Activated CD8-positive, alpha-beta memory T cell treated with anti-CD3 and anti-CD28 coated beads for 4 hours (primary cell): ENCODE measurements around the gene MYL5.
"Not testable (repeated sequence)": the region's sequence is repeated elsewhere in the genome, so short reads cannot be mapped to it uniquely, and the experiment has no call there.

Experiments used
- DNase-seq, 2 donors: peaks; one replicate each; pipeline ENCODE4 v3.0.0-alpha.2; 2020; ENCODE audit warnings: low read depth in 2 of 2

The MYL5 gene

DNA sequence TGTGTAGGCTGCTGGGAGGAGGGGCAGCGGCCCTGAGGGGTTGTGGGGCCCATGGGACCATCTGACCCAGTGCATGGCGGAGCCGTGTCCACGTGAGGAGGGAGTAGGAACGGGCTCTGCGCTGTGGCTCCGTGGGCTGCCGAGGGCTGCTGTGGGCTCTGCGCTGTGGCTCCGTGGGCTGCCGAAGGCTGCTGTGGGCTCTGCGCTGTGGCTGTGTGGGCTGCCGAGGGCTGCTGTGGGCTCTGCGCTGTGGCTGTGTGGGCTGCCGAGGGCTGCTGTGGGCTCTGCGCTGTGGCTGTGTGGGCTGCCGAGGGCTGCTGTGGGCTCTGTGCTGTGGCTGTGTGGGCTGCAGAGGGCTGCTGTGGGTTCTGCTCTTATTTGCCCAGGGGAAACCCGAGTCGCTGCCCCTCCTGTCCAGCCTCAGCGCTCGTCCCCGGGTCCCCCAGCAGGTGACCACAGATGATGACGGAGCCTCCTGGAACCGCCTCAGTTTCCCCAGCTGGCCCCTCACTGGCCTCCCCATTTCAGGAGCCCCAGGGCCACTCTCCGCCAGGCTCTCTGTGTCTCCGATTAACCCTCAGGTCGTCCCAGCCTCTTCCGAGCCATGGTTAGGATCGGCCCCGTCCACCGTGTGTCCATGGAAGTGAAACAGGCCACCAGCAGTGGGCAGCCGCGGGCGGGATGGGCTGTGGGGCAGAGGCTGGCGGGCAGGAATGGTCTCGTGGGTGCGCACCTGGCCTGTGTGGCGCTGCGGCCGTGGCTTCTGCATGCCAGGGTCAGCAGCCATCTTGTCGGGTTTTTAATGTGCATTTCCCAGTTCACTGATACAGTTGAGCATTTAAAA lies 51.3 kb downstream of the MYL5 start:
- no peak for DNase-seq

DNA sequence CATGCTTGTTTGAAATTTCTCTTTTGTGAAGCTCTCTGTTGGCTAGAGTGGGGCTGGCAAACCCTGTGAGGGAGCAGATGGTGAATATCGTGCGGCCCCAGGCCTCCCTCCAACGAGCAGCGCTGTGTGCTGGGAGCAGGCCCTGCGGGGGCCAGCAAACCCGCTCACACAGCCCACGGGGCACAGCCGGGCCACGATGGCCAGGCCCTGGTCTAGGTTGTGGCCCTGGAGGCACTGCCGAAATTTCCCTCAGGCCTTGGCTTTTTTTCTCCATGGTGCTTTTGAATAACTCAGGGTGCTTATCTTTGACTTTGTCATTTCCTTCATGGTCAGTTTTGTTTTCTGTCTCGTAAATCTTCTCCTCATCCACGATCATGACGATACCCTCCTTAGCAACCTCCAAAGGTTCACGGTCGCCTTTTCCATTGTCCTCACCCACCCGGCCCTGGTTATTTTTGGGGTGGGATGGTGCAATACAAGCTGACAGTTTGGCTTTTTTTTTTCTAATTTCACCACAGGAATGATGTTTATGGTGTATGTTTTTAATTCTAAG lies 52.0 kb downstream of the MYL5 start:
- no peak for DNase-seq

- DNase-seq = no peak
These were observed 52.5 kb downstream of the MYL5 start for GRCh38 chr4:726838-727237.

- no peak for DNase-seq
These were observed 53.2 kb downstream of the MYL5 start for GRCh38 chr4:727576-727975.

DNA sequence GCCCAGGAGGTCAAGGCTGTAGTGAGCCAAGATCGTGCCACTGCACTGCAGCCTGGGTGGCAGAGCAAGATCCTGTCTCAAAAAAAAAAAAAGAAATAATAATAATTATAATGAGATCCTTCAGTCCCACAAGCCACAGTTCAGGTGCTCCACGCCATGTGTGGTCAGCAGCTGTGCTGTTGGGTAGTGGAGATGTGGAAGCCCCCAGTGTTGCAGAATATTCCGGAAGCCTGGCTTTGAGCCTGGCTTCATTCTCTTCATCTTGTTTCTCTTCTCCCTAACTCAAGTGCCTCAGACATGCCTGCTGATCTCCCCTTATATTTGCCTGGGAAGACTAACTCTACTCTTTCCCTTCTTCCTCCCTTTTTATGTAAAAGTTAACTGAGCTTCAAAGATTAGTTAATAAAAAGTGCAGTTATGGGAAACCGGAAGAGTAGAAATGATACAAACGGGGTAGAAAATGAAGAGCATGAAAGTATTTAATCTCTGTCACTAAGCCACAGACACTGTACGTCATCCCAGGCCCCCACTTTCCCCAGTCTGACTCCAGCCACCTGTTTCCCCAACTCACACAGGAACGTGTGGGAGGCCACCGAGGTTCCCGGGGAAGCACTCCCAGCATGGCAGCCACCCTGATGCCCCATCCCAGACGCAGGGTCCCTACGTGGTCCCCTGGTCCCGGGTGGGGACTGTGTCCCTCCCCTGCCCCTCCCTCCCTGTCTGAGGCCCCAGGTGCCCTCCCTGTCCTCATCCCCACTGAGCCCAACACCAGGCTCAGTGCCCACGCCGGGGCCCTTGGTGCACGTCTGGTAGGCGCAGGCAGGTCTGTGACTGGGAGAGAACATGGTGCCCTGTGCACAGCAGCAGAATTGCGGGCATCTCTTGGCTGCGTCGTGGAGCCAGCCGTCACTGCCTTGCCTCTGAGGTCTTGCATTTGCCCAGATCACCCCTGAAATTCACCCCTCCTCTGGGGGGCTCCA lies 55.3 kb downstream of the MYL5 start:
- DNase-seq = no peak

DNA sequence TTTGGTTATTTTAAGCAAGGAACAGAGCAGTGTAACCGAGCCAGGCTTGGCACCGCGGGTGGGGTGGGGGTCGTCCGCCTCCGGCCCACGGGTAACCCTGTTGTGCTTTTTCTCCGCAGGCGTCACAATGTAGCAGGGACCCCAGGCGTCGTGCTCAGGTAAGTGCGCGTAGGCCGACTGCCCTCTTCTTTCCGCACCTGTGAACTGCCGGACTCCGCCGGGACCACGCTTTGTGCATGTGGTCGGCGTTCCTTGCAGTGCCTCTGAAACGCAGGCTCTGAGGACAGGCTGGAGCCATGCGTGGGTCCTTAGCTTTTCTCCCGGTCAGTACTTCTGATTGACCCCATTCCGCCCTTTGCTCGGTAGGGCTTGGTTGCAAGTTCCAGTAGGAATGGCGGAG lies 56.2 kb downstream of the MYL5 start:
- no peak for DNase-seq

GRCh38 chr4:730946-731904 lies 56.9 kb downstream of the MYL5 start:
- DNase-seq = not testable (repeated sequence)
